Prostate gland (tissue), 2 donors: ENCODE data around the gene CLPTM1L. TPM values are rescaled to one million over a fixed set of nuclear protein-coding genes. Genes with fewer than 3 reads are reported as not detected.

Experiments
- DNase-seq: peaks from one replicate; pipeline ENCODE4 v3.0.0-alpha.2; 2019; ENCODE audit warnings: low spot score
- H3K27ac ChIP-seq, 2 donors: fragments of 200-600 bp; sonication (generic); 2 replicates each; pipeline ENCODE4 v1.5.1; 2017 to 2019
- H3K27me3 ChIP-seq: fragments of 200-600 bp; sonication (generic); replicated peaks from 2 replicates; pipeline ENCODE4 v1.5.1; 2019; ENCODE audit not compliant: insufficient read depth
- H3K36me3 ChIP-seq, 2 donors: fragments of 200-600 bp; sonication (generic); 1 replicate in 1 of 2; 2 replicates in 1 of 2; pipeline versions ENCODE4 v1.5.1 to v1.8.1; 2017 to 2019
- H3K4me1 ChIP-seq: fragments of 200-600 bp; sonication (generic); replicated peaks from 2 replicates; pipeline ENCODE4 v1.5.1; 2019
- H3K4me3 ChIP-seq, 2 donors: fragments of 200-600 bp; sonication (generic); 2 replicates each; pipeline ENCODE4 v1.5.1; 2017 to 2019
- H3K9me3 ChIP-seq: fragments of 200-600 bp; sonication (generic); 2 replicates; pipeline ENCODE4 v1.5.1; 2017
- POLR2A ChIP-seq: fragments of 450-650 bp; IDR thresholded peaks from one replicate; pipeline ENCODE4 v1.6.1; 2016; ENCODE audit warnings: antibody characterized with exemption, mild to moderate bottlenecking
- POLR2AphosphoS5 ChIP-seq: sonication (generic); formaldehyde crosslinking; IDR thresholded peaks from one replicate; pipeline ENCODE4 v1.6.1; 2017; ENCODE audit warnings: antibody characterized with exemption
- WGBS: methylation state at CpG from one replicate; pipeline ENCODE4 v1.1.5; 2018; 5-methylcytosine and 5-hydroxymethylcytosine counted together
- intact Hi-C: fragments of 100-400 bp; cut with DNase I; formaldehyde crosslinking; loops from one replicate; pipeline ENCODE4 v1.14.2; 2022
- total RNA-seq, 2 donors: library from RNA; depleted of rRNA; stranded (reverse); fragments of >200 nt; gene quantifications; one replicate each; pipeline ENCODE4 v1.1.0, GENCODE V29; 2016
- TF ChIP-seq, protein P1 (sequence below), 4 experiments: fragments of 200-600 bp in 2 of 4; fragments of 450-650 bp in 2 of 4; sonication (generic) in 2 of 4; IDR thresholded peaks; 1 replicate in 3 of 4; 2 replicates in 1 of 4; pipeline ENCODE4 v1.5.1; 2016 to 2019; ENCODE audit warnings: antibody characterized with exemption in 4 of 4, mild to moderate bottlenecking in 2 of 4, moderate library complexity in 2 of 4

CLPTM1L gene
- total RNA-seq, 2 donors from 2014 or later: 105 to 135 TPM

DNA sequence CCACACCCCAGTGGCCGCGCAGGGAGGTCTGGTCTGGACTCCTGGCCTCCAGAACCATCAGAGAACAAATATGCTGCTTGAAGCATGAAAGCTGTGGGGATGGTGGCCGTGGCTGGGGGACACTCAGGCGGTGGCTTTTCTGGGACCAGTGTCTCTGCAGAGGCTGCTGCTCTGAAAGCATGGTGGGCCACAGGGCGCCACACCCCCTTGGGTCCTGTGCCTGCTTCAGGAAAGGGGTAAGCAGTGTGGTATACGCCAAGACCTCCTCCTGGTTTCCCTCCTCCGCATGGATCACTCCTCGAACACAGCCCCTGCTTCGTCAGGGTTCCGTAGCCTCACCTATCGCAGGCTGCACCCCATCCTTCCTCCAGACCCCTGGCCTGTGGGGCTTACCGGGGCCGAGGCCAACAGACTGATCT is 30.3 kb downstream of the CLPTM1L start:
- no peak overlapping the region for H3K4me3 ChIP-seq
- peaks cover 14% of the 10 kb centered on the region for H3K4me1 ChIP-seq
- H3K27me3 ChIP-seq: no peaks in the 10 kb centered on the region
- 95% methylated on average over 13 of the region's 13 CpGs for WGBS
- H3K27ac ChIP-seq: peak overlapping the region in 1 of 2 donors; percentile 76
- TF ChIP-seq POLR2AphosphoS5 (no peak), POLR2A (no peak)
- TF ChIP-seq, protein P1, sequence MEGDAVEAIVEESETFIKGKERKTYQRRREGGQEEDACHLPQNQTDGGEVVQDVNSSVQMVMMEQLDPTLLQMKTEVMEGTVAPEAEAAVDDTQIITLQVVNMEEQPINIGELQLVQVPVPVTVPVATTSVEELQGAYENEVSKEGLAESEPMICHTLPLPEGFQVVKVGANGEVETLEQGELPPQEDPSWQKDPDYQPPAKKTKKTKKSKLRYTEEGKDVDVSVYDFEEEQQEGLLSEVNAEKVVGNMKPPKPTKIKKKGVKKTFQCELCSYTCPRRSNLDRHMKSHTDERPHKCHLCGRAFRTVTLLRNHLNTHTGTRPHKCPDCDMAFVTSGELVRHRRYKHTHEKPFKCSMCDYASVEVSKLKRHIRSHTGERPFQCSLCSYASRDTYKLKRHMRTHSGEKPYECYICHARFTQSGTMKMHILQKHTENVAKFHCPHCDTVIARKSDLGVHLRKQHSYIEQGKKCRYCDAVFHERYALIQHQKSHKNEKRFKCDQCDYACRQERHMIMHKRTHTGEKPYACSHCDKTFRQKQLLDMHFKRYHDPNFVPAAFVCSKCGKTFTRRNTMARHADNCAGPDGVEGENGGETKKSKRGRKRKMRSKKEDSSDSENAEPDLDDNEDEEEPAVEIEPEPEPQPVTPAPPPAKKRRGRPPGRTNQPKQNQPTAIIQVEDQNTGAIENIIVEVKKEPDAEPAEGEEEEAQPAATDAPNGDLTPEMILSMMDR (IDR thresholded peaks at IDR 0.05): no peak
- H3K9me3 ChIP-seq: no peaks in the 10 kb centered on the region
- DNase-seq: no peak
- no peaks in the 10 kb centered on the region for H3K36me3 ChIP-seq
- intact Hi-C loops: no loop called here

DNA sequence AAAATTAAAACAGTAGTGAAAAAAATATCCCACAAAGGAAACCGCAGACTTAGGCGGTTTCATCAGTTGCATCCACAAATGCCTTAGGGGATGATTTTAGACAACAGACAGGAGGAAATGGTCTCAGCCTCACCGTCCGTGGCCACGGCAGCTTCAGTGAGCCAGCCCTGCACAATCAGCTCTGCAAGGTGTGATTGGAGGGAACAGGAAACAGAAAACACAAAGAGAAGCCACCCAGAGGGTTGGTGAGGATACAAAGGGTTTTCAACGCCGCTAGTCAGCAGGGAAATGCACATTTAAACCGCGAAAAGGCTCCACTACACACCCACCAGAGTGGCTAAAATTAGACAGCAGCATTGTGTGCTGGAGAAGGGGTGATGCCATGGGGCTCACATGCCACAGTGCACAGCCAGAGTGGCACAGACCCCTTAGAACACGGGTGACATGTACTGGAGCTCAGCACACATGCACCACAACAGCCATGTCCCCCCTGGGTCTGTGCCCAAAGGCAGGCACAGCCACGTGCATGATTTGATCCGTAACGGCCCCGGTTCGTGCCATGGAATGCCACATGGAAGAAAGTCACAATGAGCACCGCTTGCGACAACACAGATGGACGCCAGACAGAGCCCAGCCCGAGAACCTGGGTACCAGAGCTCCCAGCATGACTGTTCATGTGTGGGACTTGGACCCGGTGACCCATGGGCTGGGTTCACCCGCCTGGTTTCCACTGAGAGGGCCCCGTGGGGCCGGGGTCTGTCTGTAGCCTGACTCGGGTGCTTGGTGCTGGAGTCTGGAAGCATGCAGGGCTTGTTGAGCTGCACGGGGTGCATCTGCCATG is 31.7 kb downstream of the CLPTM1L start:
- TF ChIP-seq, protein P1 (IDR thresholded peaks at IDR 0.05): no peak
- TF ChIP-seq POLR2AphosphoS5 (no peak), POLR2A (no peak)
- H3K36me3 ChIP-seq: no peaks in the 10 kb centered on the region
- H3K4me3 ChIP-seq: no peak overlapping the region
- H3K4me1 ChIP-seq: peaks cover 14% of the 10 kb centered on the region
- 77% methylated on average over 25 of the region's 25 CpGs for WGBS
- no peaks in the 10 kb centered on the region for H3K9me3 ChIP-seq
- H3K27me3 ChIP-seq: no peaks in the 10 kb centered on the region
- no peak for DNase-seq
- intact Hi-C loops: no loop called here
- no peak overlapping the region for H3K27ac ChIP-seq

DNA sequence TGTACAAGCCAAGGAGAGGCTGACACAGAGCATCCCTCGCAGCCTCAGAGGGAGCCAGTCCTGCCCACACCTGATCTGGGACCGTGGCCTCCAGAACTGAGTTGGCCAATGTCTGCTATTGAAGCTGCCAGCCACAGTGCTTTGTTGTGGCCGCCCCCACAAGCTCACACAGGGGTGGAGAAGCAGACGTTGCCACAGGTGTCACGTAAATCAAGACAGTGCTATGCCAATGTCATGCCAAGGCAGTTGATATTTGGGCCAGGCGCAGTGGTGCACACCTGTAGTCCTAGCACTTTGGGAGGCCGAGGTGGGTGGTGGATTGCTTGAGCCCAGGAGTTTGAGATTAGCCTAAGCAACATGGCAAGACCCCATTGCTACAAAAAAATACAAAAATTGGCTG is 32.7 kb downstream of the CLPTM1L start:
- Histone ChIP-seq H3K27ac (no peak overlapping the region), H3K9me3 (no peaks in the 10 kb centered on the region), H3K27me3 (no peaks in the 10 kb centered on the region), H3K4me1 (peaks cover 14% of the 10 kb centered on the region), H3K4me3 (no peak overlapping the region), H3K36me3 (no peaks in the 10 kb centered on the region)
- intact Hi-C loops: no loop called here
- WGBS: 73% methylated on average over 7 of the region's 7 CpGs
- TF ChIP-seq POLR2A (no peak), POLR2AphosphoS5 (no peak)
- TF ChIP-seq, protein P1 (IDR thresholded peaks at IDR 0.05): no peak
- DNase-seq: no peak

DNA sequence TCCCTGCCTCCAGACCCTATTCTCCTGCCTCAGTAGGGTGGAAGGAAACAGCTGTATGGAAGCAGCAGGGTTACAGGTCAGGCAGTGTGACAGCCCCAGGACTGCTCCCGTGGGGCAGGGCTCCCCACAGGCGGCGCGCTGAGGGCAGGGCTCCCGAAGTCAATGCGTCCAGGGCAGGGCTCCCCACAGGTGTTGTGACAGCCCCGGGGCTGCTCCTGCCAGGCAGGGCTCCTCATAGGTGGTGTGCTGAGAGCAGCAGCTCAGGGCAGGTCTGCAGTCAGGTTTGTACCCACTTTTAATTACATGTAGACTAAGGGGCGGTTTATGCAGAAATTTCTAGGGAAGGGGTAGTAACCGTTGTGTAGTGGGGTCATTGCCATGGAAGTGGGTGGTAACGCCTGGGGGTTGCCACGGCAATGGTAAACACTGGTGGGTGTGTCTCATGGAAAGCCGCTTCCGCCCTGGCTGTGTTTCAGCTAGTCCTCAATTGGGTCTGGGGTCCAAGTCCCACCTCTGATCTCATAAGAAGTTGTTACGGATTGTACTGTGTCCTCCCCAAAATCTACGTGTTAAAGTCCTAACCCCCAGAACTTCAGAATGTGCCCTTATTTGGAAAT is 33.4 kb downstream of the CLPTM1L start:
- intact Hi-C loops: no loop called here
- WGBS: 94% methylated on average over 15 of the region's 15 CpGs
- no peak overlapping the region for H3K4me3 ChIP-seq
- no peaks in the 10 kb centered on the region for H3K36me3 ChIP-seq
- H3K9me3 ChIP-seq: no peaks in the 10 kb centered on the region
- TF ChIP-seq POLR2A (no peak), POLR2AphosphoS5 (no peak)
- TF ChIP-seq, protein P1 (IDR thresholded peaks at IDR 0.05): no peak
- no peaks in the 10 kb centered on the region for H3K27me3 ChIP-seq
- DNase-seq: no peak
- peaks cover 14% of the 10 kb centered on the region for H3K4me1 ChIP-seq
- no peak overlapping the region for H3K27ac ChIP-seq
